HG03175 (cell line): ENCODE data around the gene RAPGEF1.
"Not testable (repeated sequence)": the region's sequence is repeated elsewhere in the genome, so short reads cannot be mapped to it uniquely, and the experiment has no call there.

Source experiments
- ATAC-seq: cut with Tn5 transposase; IDR thresholded peaks from one replicate; pipeline ENCODE4 v1.9.1; 2021; ENCODE audit warnings: mild to moderate bottlenecking, moderate library complexity; ENCODE audit not compliant: unreplicated experiment

Gene RAPGEF1

DNA sequence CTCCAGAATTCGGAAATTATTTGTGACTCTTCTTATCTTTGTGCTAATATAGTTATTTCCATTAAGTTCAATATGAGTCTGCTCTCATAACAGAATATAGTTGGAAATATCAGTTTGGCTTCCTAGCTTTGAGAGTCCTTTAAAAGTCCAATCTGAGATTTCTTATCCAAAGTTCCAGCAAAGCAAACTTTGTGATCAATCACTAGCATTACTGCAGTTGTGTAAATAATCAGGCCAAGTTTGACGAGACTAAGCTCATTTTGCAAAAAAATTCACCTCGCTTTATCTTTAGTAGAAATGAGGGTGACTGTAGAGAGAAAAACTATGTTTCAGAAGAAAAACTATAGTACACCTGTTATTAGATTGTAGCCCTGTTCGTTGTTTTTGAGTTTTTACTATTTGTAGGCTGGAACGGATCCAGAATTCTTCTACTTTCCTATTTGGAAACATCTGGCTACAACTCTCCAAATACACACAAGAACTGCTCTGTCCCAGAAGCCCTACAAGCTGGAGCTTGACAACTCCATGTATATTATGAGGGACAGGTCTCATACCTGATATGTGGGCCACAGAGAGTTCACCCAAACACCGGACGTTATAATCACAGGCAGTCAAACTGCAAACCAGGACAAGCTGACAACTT, 47.8 kb downstream of the RAPGEF1 start:
- ATAC-seq: no peak

DNA sequence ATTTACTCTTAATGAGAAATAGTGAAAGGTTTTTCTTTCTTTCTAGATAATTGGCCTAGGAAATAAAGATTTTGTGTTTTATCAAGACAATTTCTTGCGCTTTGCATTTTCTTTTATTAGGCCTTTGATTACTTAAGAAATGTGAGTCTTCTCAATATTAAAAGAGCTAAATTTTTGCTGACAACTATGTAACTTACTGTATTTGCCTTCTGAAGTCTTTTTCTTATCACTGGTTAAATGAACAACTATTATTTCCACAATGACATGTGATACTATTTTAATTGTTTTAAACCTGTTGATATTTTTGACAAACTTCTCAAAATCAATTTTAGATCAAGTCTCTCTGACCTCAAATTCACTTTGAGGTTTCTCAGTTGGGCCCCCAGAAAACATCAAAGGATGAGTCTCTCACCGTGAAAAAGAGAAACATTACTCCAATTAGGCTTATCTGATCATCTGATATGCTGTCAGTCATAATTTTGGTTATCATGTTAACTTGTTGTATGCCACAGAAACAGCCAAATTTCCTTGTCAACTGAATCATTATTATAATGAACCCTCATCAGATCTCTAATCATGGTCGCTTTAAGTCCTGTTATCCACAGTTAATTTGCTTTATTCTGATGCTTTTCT, 48.8 kb downstream of the RAPGEF1 start:
- no peak for ATAC-seq

DNA sequence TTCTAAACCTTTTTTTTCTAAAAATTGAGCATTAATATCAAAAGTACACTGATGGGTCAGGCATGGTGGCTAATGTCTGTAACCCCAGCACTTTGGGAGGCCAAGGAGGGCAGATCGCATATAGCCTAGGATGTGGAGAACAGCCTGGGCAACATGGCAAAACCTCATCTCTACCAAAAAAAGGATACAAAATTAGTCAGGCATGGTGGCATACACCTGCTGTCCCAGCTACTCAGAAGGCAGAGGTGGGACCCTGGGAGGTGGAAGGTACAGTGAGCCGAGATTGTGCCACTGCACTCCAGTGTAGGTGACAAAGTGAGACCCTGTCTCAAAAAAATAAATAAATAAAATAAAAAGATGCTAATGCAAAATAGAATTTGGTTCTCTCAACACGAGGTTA, 49.4 kb downstream of the RAPGEF1 start:
- ATAC-seq: no peak

DNA sequence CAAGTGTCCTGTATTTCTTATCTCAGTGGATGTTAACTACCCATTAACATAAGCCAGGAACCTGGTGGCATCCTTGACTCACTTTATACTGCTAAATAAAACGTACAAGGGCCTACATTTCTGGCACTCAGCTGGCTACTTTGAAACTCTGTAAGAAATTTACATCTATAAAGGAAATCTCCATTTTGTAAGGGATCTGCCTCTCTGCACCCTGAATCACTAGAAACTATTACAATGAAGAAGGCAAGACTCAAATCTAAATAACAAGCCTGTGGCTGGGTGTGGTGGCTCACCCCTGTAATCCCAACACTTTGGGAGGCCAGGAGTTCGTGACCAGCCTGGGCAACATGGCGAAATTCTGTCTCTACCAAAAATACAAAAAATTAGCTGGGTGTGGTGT, 51.5 kb downstream of the RAPGEF1 start:
- ATAC-seq: no peak

DNA sequence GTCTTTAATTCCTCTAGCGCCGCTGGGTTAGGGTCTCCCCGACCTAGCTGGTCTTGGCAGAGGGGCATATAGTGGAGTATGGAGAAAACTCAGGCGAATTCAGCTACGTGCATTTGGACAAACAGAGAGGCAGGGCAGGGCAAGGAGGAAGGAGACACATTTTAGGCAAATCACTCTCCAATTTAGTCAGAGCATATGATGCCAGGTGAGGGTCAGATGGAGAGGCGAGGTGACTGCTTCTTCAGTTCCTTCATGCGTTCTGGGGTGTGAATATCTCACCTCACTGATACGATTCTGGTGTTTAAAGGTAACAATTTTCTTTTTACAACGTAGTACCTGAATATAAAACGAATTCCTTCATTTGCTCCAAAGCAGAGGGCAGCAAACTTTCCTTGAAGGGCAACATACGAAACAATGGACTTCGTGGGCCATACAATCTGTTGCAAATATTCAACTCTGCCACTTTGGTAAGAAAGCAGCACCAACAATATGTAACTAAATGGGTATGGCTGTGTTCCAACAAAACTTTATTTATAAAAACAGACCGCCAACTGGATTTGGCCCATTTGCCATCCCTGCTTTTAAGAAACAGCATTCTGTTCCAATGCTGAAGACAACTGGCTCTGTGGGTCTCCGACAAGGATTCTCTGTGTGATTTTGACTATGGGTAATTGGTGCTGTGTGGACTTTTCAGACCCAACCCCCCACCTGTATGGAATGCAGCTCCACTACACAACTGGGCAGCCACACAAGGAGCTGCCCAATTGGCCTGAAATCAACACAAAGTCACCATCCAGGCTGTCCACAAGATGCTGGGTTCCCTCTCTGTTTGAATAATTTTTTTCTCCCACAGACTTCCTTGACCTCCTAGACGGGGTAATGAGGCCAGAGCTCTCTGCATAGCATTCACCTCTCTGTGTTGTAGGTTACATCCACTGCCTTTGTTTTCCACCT, 53.8 kb downstream of the RAPGEF1 start:
- ATAC-seq: no peak

DNA sequence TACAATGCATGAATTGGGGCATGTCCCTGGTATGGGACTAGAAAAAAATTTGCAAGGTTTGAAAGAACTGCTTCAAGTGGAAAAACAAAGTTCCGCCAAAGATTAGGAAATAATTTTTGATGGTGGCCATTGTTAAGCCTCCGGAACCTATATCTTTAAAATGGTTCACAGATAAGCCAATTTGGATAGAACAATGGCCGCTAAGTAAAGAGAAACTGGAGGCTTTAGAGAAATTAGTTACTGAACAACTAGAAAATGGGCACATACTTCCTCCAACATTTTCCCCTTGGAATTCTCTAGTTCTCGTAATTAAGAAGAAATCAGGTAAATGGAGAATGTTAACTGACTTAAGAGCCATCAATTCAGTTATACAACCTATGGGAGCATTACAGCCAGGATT, 56.8 kb downstream of the RAPGEF1 start:
- not testable (repeated sequence) for ATAC-seq

DNA sequence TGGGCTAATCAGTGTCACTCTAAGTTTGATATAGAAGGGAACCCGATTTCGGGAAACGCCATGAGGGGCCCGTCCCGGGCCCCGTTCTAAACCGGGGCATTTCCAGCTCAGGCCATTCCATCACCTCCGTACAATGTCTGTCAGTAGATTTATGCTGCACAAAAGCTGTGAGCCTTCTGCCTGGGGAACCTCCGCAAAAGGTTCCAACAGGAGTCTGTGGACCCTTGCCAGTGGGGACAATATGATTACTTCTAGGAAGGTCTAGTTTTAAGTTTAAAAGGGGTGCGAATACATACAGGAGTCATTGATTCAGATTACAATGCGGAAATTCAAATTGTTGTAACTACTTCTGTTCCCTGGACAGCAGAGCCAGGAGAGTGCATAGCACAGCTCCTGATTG, 57.6 kb downstream of the RAPGEF1 start:
- ATAC-seq: no peak

DNA sequence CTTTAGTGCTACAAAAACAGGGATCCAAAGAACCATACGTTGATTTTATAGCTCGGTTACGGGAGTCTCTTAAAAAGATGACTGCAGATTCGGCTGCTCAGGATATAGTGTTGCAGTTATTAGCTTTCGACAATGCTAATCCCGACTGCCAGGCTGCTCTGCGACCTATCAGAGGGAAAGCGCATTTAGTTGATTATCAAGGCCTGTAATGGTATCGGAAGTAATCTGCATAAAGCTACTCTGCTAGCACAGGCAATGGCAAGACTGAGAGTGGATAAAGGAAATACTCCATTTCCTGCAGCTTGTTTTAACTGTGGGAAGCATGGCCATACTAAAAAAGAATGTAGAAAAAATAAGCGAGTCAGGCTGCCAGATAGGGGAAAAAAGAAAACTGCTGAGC, 58.0 kb downstream of the RAPGEF1 start:
- ATAC-seq: not testable (repeated sequence)

DNA sequence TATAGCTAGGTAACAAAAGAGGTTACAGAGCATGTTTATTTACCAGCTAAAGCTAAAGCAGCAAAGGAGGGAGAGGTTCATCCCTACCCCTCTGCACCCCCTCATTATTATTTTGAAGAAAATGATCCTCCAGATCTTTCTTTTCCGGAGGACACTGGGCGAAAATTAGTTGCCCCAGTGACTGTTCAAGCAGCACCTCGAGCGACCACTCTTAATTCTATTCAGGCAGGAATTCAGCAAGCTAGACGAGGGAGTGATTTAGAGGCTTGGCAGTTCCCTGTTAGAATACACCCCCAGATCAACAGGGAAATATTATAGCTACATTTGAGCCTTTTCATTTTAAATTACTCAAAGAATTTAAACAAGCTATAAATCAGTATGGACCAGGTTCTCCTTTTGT, 58.8 kb downstream of the RAPGEF1 start:
- ATAC-seq: not testable (repeated sequence)

DNA sequence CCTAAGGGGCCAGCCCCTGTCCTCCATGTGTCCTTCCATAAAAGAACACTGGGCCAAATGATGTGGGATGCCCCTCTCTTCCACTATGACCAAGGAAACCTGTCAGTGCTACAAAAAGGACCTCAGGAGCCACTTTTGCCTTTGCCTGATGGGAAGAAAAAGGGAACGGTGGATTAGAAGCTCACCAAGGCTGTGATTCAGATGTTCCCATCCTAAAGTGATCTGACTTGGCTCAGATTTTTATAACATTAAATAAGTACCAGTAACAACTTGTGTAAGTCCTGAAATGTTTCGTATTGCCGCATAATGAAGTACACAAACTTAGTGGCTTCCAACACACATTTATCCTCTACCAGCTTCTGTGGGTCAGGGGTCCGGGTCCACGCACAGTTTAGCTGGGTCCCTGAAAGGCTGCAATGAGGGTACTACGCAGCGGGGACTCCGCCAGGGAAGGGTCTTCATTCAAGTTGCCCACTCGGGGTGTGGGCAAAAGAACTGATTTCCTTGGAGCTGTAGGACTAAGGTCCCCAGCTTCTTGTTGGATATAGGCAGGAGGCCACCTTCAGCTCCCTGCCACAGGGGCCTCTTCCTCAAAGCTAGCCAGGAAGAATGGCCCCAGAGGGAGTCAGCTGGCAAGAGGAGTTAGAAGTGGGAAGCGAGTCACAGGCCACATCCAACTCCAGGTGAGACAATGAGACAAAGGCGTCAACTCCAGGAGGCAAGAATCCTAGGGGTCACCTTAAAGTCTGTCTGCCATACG, 60.4 kb downstream of the RAPGEF1 start:
- no peak for ATAC-seq

DNA sequence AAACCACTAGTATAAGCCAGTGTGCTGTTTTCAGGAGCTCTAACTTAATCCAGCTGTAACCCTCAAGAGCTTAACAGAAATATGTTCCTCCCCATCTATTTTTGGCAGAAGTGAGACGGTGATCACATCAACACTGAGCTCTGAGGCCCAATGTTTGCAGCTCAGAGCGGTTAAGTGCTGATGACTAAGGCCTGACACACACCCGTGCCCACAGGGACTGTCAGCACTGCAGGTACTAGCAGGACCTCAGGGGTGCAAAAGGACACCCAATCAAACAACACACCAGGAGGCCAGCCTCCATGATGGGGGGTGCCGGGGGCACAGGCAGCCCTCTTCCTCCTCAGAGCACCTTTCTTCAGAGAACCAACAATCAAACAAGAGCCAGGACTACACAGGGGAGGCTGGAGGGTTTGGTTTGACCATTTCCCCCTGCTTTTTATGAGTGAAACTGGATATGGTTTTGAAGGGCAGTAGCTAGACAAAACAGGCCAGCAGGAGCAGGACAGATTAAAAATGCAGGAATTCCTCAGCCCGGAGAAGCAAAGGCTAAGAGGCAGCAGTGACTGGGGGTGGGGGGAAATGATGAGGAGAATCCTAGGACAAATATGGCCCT, 61.3 kb downstream of the RAPGEF1 start:
- peak; percentile 77 for ATAC-seq

DNA sequence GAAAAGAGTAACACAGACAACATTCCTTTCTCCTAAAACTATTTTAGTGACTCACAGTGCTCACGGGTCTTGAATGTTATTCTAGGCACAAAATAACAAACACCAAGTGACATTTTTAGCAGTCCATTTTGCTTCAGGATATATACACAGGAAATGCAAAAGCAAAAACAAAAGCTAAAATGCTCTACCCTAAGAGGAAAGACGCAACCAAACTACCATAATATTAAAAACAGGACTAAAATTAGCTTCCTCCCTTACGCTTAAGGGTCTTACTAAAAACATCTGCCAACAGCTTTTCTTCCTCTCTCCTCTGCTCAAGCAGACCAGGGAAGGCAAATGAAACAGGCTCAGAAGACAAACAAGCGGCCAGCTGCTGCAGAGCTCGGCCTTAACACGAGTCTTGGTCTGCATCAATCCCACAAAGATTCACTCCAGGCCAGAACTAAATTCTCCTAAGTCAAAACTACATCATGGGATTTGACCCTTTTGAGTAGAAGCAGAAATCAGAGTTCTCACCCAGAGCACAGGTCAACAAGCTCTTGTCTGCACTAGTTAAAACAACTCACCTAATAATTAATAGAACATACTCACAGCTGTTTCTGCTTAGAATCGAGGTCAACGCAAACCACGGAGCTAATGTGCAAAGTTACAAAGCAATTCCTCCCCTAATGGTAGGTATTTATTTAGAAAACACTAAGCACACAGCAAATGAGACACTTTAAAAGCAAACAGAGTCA, 62.3 kb downstream of the RAPGEF1 start:
- ATAC-seq: peak; percentile 43

DNA sequence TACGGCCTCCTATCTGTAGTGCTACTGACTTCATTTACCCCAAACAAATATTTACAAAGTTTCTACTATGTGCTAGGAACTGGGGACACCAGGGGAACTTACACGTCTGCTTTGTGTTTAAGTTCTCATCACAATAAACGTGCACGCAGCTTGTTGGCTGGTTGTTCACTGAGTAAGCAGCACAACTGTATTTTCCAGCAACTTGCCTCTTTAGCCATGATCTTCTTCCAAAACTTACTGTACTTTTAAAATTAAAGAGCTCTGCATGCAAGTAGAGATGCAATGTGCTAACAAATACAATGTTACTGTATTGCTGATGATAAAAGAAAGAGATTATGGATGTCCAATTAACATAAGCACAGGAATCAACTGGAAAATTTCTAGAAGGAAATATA, 62.8 kb downstream of the RAPGEF1 start:
- ATAC-seq: no peak

DNA sequence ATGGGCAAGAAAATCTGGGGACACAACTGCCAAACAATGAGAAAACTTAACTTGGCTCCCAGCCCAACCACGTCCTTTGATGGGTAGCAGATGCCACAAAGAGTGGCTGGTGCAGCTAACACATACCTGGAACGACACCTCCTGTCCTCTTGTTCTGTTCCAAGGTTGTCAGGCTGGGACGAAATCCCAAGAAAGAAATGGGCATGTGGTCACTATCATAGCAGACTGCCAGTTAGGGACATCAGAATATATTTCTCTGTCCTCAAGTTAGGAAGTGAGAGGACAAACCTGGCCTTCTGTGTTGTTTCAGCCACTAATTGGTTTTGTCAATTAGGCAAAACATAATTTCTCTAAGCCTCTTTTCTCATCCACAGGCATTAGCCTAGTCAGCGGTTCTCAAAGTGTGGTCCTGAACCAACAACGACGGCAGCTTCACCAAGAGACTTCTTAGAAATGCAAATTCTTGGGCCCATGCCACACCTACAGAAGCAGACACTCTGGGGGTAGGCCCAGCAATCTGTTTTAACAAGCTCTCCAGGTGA, 63.4 kb downstream of the RAPGEF1 start:
- ATAC-seq: no peak

DNA sequence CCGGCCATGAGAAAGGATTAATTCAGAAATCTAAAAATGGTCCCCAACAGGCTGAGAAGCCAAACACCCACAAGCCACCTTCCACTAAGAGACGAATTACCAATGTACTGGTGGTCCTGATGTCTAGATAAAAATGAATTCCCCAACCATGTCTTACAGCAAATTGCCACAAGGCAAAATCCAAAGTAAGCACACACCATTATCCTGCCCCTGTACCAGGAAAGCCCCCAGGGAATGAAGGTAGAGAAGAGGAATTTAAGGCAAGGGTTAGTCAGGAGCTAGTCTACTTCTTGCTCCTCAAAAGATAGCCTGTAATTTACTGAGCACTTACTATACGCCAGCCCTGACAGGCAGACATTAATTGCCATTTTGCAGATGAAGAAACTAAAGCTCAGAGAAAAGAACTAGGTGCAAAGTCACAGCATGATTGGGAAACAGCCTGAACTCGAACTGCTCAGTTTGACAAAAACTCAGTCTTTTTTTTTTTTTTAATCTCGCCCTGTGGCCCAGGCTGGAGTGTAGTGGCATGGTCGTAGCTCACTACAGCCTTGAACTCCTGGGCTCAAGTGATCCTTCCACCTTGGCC, 64.3 kb downstream of the RAPGEF1 start:
- ATAC-seq: no peak

DNA sequence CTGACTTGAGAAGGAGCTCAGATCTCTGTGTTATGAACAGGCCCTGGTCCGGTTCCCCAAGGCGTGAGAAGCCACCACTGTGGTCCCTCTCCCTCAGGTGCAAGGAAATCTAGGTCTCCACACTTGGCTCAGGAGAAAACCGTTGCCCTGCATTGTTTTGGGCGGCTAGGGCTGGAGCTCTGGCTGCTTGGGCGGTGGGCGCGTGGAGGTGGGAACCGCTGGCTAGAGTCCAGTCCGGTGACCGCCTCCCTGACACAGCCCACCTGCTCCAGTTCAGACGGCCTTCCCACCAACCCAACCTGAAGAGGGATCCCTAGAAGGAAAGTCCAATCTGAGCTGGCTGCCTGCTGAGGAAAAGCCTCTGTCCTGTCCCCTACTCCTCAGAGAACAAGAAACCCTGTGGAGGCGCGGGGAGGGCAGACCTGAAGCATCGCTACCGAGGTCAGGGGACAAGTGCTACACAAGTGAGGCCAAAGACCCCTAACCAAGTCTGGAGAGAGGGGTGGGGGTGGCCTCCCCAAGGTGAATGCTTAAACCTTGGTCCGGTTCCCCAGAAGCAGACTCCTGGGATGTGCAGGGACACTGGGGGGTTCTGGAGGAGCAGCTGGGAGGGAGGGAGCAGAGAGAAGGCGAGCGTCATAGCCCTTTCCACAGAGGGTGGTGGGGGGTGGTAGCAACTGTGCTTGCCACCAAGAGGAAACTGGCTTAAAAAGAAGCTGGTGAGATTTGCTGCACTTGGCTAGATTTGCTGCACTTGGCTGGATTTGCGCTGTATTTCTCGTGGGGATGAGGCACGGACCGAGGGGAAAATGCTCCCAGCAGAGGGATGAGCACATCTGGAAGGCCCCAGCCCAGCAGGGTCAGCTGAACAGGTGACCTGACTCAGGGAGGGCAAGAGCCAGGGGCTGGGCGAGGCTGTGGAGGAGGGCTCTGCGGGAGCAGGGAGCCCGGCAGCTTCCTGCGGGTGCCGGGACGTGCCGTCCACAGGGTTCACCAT, 65.2 kb downstream of the RAPGEF1 start:
- no peak for ATAC-seq

DNA sequence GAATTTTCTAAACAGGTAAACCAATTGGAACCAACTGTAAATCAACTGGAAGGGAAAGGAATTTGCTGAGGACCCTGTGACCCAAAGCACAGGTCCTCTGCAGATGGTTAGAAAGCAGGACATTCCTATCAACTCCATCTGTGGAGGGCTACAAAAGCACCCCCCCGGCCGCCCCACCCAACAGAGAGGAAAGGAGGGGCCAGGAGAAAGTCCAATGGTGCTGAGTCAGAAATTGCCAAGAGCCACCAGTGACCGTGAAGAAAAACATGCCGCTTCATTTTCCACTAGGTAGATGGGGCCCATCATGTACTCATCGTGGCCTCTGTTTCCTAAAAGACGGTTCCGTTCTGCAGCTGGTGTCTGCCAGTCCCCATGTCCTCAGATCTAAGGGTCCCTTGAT, 66.3 kb downstream of the RAPGEF1 start:
- ATAC-seq: no peak

DNA sequence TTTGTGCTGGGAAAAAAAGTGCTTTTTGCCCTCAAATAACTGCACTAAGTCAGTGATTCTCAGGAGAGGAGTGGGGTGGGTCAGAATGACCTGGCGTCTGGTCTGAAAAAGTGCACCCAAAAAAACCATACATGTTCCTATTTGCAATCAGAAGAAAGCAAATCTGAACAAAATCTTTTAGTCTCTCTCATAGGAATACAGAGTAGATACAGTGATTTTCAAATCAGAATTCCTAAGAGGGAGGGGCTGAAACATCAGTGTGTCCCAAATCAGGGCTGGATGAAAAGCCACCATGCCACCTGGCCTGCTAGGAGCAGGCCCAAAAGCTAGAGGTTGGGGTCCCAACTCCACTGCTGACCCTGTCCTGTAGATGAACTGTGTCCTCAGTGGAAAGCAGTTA, 66.8 kb downstream of the RAPGEF1 start:
- ATAC-seq: no peak
